ENCODE measurements around the gene HK3. TPM values are rescaled to one million over a fixed set of nuclear protein-coding genes. Genes with fewer than 3 reads are reported as not detected.

HK3 gene
- total RNA-seq, 1 donor from 2014 or later: 4.4 TPM

DNA sequence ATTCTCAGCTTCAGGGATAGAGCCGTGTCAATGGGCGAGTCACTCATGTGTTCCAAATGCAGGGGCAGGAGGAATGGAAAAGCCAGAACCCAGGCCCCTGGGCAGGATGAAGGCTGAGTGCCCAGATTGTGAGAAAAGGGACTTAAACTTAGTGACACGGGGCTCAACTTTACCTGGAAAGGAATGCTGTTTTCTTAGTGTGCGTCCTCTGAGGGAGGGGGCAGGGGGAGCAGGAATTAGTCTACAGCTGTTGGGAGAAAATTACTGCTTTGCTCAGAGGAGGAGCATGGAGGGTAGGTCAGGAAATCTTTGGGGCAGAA, 14.6 kb downstream of the HK3 start:
- H3K4me1 ChIP-seq: no peaks in the 10 kb centered on the region
- H3K4me3 ChIP-seq: no peak overlapping the region
- H3K27ac ChIP-seq: no peak overlapping the region
- TF ChIP-seq, protein P1, sequence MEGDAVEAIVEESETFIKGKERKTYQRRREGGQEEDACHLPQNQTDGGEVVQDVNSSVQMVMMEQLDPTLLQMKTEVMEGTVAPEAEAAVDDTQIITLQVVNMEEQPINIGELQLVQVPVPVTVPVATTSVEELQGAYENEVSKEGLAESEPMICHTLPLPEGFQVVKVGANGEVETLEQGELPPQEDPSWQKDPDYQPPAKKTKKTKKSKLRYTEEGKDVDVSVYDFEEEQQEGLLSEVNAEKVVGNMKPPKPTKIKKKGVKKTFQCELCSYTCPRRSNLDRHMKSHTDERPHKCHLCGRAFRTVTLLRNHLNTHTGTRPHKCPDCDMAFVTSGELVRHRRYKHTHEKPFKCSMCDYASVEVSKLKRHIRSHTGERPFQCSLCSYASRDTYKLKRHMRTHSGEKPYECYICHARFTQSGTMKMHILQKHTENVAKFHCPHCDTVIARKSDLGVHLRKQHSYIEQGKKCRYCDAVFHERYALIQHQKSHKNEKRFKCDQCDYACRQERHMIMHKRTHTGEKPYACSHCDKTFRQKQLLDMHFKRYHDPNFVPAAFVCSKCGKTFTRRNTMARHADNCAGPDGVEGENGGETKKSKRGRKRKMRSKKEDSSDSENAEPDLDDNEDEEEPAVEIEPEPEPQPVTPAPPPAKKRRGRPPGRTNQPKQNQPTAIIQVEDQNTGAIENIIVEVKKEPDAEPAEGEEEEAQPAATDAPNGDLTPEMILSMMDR (IDR thresholded peaks at IDR 0.05): no peak
- DNase-seq (ENCODE audit: low spot score in 2 of 2): no peak
- H3K9me3 ChIP-seq: no peaks in the 10 kb centered on the region
- H3K27me3 ChIP-seq: no peaks in the 10 kb centered on the region
- intact Hi-C loops (cut with DNase I): no loop called here
- no peaks in the 10 kb centered on the region for H3K36me3 ChIP-seq

DNA sequence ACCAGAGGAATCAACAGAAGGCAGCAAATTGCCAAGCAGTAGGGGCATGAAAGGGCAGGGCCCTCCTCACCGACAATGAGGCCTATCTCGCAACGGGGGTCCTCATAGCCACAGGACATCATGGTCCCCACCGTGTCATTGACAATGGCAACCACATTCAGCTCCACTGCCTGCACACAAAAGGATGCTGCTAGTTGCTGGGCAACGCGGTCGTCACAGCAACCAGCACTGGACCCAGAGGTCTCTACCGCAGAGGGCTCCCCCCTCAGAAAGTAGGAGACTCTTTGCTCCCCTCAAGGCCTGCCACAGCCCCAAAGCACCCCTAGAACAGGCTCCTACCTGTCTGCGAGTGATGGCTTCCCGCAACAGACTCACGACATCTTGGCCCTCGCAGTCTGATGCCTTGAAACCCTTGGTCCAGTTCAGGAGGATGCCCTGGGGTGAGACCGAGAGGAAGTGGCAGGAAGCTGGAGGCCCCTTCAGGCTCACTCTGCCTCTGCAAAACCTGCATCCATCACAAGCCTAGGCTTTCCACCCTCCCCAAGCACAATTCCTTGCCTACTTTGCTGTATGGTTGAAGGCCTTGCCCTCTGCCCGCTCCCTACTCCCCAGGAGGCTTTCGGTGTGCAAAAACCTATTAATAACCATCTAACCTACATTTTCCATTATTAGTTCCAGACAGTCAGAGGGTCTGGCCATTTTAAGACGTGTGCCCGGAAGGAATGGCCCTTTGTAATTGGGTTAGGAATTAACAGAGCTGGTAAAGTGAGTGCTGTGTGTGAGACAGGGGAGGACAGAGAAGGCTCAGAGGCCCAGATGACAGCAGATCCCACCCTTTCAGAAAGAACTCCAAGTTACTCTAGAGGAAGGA, 15.2 kb downstream of the HK3 start:
- Histone ChIP-seq H3K27ac (no peak overlapping the region), H3K27me3 (no peaks in the 10 kb centered on the region), H3K4me1 (no peaks in the 10 kb centered on the region), H3K36me3 (no peaks in the 10 kb centered on the region), H3K9me3 (no peaks in the 10 kb centered on the region), H3K4me3 (no peak overlapping the region)
- no peak for DNase-seq (ENCODE audit: low spot score in 2 of 2)
- TF ChIP-seq, protein P1 (IDR thresholded peaks at IDR 0.05): no peak
- intact Hi-C loops (cut with DNase I): no loop called here

DNA sequence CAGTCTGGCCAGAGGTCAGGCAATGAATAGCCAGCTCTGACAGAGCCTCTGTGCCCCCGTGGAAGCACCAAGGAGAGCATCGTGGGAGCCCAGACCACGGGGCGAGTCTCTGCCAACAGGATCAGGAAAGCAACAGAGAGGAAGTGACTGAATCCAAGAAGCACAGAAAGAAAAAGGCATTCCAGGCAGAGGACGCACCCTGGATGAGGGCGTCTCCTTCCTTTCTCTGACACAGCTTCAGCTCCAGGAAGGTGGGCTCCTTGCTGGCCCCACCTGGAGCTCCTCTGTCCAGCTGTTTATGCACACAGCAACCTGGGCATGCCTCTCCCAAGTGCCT, 16.6 kb downstream of the HK3 start:
- no peak overlapping the region for H3K4me3 ChIP-seq
- H3K36me3 ChIP-seq: no peaks in the 10 kb centered on the region
- no peaks in the 10 kb centered on the region for H3K27me3 ChIP-seq
- intact Hi-C loops (cut with DNase I): no loop called here
- no peak overlapping the region for H3K27ac ChIP-seq
- no peaks in the 10 kb centered on the region for H3K4me1 ChIP-seq
- no peak for DNase-seq (ENCODE audit: low spot score in 2 of 2)
- H3K9me3 ChIP-seq: no peaks in the 10 kb centered on the region
- TF ChIP-seq, protein P1 (IDR thresholded peaks at IDR 0.05): no peak

DNA sequence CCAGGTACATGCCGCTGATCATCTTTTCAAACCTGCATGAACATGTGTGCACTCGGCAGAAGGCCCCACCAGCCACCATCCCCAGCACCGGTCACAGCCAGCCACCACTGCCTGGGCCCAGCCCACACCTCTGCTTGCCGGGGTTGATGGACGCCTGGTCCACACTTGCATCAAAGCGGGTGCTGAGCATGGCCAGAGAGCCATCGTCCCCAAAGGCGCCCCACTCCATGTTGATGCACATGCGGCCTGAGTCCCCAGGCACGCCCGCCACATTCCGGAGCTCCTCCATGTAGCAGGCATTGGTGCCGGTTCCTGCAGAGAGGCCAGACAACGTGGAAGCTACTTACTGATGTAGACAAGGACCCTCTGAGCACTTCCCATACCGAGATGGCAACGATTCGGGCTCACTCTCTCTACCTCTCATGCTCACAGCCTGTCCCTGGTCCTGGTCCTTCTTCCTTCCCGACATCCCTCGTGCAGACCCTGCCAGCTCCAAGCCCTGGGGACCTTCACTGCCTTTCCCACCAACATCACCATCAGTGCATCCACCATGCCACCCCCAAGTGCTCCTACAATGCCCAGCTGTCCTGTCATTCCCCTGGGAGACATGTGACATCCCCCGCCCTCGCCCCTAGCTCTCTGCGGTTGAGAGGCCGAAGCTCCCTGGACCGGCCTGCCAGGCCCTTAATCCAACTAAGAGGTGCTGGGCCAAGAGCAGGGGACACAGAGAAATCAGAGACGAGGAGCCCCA, 17.2 kb downstream of the HK3 start:
- Histone ChIP-seq H3K36me3 (no peaks in the 10 kb centered on the region), H3K4me3 (no peak overlapping the region), H3K4me1 (no peaks in the 10 kb centered on the region), H3K27ac (no peak overlapping the region), H3K27me3 (no peaks in the 10 kb centered on the region), H3K9me3 (no peaks in the 10 kb centered on the region)
- intact Hi-C loops (cut with DNase I): no loop called here
- TF ChIP-seq, protein P1 (IDR thresholded peaks at IDR 0.05): no peak
- DNase-seq (ENCODE audit: low spot score in 2 of 2): no peak

DNA sequence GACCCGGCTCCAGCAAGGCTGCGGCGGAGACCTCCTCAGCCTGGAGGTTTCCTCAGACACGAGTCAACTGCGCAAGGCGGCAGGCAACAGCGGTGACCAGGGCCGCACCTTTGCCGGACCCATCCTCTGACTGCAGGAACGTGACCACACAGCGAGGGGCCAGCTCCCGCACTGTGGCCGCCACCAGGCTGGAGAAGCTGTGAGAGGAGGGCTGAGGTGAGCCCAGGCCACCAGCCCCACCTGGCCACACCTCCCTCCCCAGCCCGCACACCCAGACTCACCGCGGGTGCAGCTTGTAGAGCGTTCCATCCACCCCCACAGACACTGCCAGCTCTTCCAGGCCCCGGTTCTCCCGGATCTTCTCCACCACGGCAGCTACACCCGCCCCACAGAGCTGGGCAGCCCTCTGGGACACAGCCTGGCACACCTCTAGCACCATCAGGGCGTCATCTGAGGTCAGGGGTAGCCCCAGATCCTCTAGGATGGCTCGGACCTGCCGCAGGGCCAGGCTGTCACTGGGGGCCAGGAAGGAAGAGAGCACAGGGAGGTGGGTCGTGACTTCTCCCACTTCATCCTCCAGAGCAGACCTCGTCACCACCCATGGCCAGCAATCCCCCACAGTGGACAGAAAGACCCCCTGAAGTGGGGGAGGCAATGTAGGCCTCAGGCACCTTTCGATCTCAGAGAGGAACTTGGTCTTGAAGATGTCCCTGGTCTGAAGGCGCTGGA, 18.0 kb downstream of the HK3 start:
- Histone ChIP-seq H3K4me1 (no peaks in the 10 kb centered on the region), H3K27ac (no peak overlapping the region), H3K27me3 (no peaks in the 10 kb centered on the region), H3K36me3 (no peaks in the 10 kb centered on the region), H3K4me3 (no peak overlapping the region), H3K9me3 (no peaks in the 10 kb centered on the region)
- intact Hi-C loops (cut with DNase I): no loop called here
- TF ChIP-seq, protein P1 (IDR thresholded peaks at IDR 0.05): no peak
- no peak for DNase-seq (ENCODE audit: low spot score in 2 of 2)
